HCT116 (cell line): ENCODE data around the gene APPL2.

Experiments used
- CBX3 ChIP-seq: IDR thresholded peaks from 2 replicates; pipeline ENCODE4 v1.6.1; 2012; ENCODE audit warnings: low read depth
- CEBPB ChIP-seq: IDR thresholded peaks from 2 replicates; pipeline ENCODE4 v1.6.1; 2012; ENCODE audit warnings: low read depth
- CTCF ChIP-seq, 3 experiments: fragments of 200-600 bp in 1 of 3; sonication (generic) in 1 of 3; IDR thresholded peaks in 2 of 3; conservative IDR thresholded peaks in 1 of 3; 2 replicates each; pipeline ENCODE4 v1.5.1; 2012 to 2017; ENCODE audit warnings: low read depth in 2 of 3, low read length in 2 of 3, antibody characterized with exemption in 1 of 3, borderline replicate concordance in 1 of 3, control low read depth in 1 of 3, mild to moderate bottlenecking in 1 of 3, mixed read lengths in 1 of 3, mixed run types in 1 of 3, moderate library complexity in 1 of 3; ENCODE audit not compliant: insufficient read depth in 1 of 3
- EZH2 ChIP-seq: fragments of 200-600 bp; sonication (generic); IDR thresholded peaks from 2 replicates; pipeline ENCODE4 v1.6.1; 2017; ENCODE audit warnings: antibody characterized with exemption, mixed run types
- RAD21 ChIP-seq: IDR thresholded peaks from 2 replicates; pipeline ENCODE4 v1.6.1; 2012; ENCODE audit warnings: low read depth, mild to moderate bottlenecking
- SRF ChIP-seq: IDR thresholded peaks from 2 replicates; pipeline ENCODE4 v1.6.1; 2012; ENCODE audit warnings: low read depth
- TCF7L2 ChIP-seq: IDR thresholded peaks from 2 replicates; pipeline ENCODE4 v1.7.0; 2011; ENCODE audit warnings: borderline replicate concordance, inconsistent platforms; ENCODE audit not compliant: insufficient read depth, insufficient read length; ENCODE audit errors: extremely low read depth

- no peak for TF ChIP-seq TCF7L2
- TF ChIP-seq EZH2 = no peak
- no peak for TF ChIP-seq CTCF (IDR thresholded peaks at IDR 0.05 in 2 of 3, conservative IDR thresholded peaks at IDR 0.05 in 1 of 3; ENCODE audit: borderline replicate concordance in 1 of 3, insufficient read depth in 1 of 3, low read depth in 2 of 3, low read length in 2 of 3)
- no peak for TF ChIP-seq CBX3
- no peak for TF ChIP-seq RAD21
- no peak for TF ChIP-seq SRF
- no peak for TF ChIP-seq CEBPB
These were observed 79.7 kb downstream of the APPL2 start for GRCh38 chr12:105156260-105156659.
